OCI-LY1 (cell line): Measurements from ENCODE around the gene USP19.

Experiments
- H2AFZ ChIP-seq: fragments of 200-600 bp; sonication (generic), shearing (Covaris generic); 2 replicates; pipeline ENCODE4 v1.6.0; 2014; ENCODE audit warnings: antibody characterized with exemption, mild to moderate bottlenecking, low read length
- H3F3A ChIP-seq: fragments of 200-600 bp; sonication (generic), shearing (Covaris generic); 2 replicates; pipeline ENCODE4 v1.6.0; 2014; ENCODE audit warnings: mild to moderate bottlenecking, antibody characterized with exemption, low read length, moderate library complexity; ENCODE audit not compliant: insufficient read depth
- H3K27ac ChIP-seq: fragments of 200-600 bp; sonication (generic); 2 replicates; pipeline ENCODE4 v1.5.1; 2014; ENCODE audit warnings: low read length, mixed run types, mild to moderate bottlenecking, low read depth; ENCODE audit not compliant: poor library complexity, severe bottlenecking
- H3K27me3 ChIP-seq: fragments of 200-600 bp; sonication (generic); 2 replicates; pipeline ENCODE4 v1.6.0; 2014; ENCODE audit warnings: antibody characterized with exemption, mild to moderate bottlenecking, low read length, moderate library complexity; ENCODE audit not compliant: insufficient read depth
- H3K36me3 ChIP-seq: fragments of 200-600 bp; sonication (generic); 2 replicates; pipeline ENCODE4 v1.6.1; 2014; ENCODE audit warnings: mild to moderate bottlenecking, antibody characterized with exemption, low read length, moderate library complexity, mixed read lengths; ENCODE audit not compliant: insufficient read depth
- H3K4me1 ChIP-seq: fragments of 200-600 bp; sonication (generic); 2 replicates; pipeline ENCODE4 v1.5.1; 2014; ENCODE audit warnings: mild to moderate bottlenecking, low read length, moderate library complexity; ENCODE audit not compliant: insufficient read depth, severe bottlenecking
- H3K4me2 ChIP-seq: fragments of 200-600 bp; sonication (generic), shearing (Covaris generic); 2 replicates; pipeline ENCODE4 v1.6.1; 2014; ENCODE audit warnings: low read length
- H3K4me3 ChIP-seq: fragments of 200-600 bp; sonication (generic); 2 replicates; pipeline ENCODE4 v1.5.1; 2014; ENCODE audit warnings: low read length, low read depth, mild to moderate bottlenecking, mixed read lengths; ENCODE audit not compliant: poor library complexity, severe bottlenecking
- H3K79me2 ChIP-seq: fragments of 200-600 bp; shearing (Covaris generic); 2 replicates; pipeline ENCODE4 v1.6.1; 2016; ENCODE audit warnings: mixed run types, low read length, mixed read lengths; ENCODE audit not compliant: insufficient read depth
- H3K9ac ChIP-seq: fragments of 200-600 bp; sonication (generic), shearing (Covaris generic); 2 replicates; pipeline ENCODE4 v1.6.1; 2014; ENCODE audit warnings: mild to moderate bottlenecking, low read length, mixed read lengths
- H3K9me2 ChIP-seq: fragments of 200-600 bp; sonication (generic), shearing (Covaris generic); 2 replicates; pipeline ENCODE4 v1.6.1; 2014; ENCODE audit warnings: low read depth, mild to moderate bottlenecking, low read length, mixed read lengths
- H3K9me3 ChIP-seq: fragments of 200-600 bp; shearing (Covaris generic); 2 replicates; pipeline ENCODE4 v1.6.1; 2014; ENCODE audit warnings: low read length, mixed read lengths
- H4K20me1 ChIP-seq: fragments of 200-600 bp; sonication (generic), shearing (Covaris generic); 2 replicates; pipeline ENCODE4 v1.6.0; 2016; ENCODE audit warnings: mild to moderate bottlenecking, low read length; ENCODE audit not compliant: insufficient read depth
- CTCF ChIP-seq: fragments of 200-600 bp; sonication (generic), shearing (Covaris generic); IDR thresholded peaks from 2 replicates; pipeline ENCODE4 v1.5.1; 2017; ENCODE audit warnings: mild to moderate bottlenecking, antibody characterized with exemption, low read length, moderate library complexity, mixed read lengths
- EZH2 ChIP-seq: fragments of 200-600 bp; sonication (generic), shearing (Covaris generic); IDR thresholded peaks from 2 replicates; pipeline ENCODE4 v1.8.0; 2017; ENCODE audit warnings: borderline replicate concordance, mixed run types, mild to moderate bottlenecking, antibody characterized with exemption, low read length, moderate library complexity, mixed read lengths

The USP19 gene, protein sequence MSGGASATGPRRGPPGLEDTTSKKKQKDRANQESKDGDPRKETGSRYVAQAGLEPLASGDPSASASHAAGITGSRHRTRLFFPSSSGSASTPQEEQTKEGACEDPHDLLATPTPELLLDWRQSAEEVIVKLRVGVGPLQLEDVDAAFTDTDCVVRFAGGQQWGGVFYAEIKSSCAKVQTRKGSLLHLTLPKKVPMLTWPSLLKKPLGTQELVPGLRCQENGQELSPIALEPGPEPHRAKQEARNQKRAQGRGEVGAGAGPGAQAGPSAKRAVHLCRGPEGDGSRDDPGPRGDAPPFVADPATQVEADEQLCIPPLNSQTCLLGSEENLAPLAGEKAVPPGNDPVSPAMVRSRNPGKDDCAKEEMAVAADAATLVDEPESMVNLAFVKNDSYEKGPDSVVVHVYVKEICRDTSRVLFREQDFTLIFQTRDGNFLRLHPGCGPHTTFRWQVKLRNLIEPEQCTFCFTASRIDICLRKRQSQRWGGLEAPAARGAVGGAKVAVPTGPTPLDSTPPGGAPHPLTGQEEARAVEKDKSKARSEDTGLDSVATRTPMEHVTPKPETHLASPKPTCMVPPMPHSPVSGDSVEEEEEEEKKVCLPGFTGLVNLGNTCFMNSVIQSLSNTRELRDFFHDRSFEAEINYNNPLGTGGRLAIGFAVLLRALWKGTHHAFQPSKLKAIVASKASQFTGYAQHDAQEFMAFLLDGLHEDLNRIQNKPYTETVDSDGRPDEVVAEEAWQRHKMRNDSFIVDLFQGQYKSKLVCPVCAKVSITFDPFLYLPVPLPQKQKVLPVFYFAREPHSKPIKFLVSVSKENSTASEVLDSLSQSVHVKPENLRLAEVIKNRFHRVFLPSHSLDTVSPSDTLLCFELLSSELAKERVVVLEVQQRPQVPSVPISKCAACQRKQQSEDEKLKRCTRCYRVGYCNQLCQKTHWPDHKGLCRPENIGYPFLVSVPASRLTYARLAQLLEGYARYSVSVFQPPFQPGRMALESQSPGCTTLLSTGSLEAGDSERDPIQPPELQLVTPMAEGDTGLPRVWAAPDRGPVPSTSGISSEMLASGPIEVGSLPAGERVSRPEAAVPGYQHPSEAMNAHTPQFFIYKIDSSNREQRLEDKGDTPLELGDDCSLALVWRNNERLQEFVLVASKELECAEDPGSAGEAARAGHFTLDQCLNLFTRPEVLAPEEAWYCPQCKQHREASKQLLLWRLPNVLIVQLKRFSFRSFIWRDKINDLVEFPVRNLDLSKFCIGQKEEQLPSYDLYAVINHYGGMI (N-terminal part only)

GRCh38 chr3:49120438-49121131, at the start of gene USP19:
Gene USP19, minus strand, starts transcription at chr3:49120823. Its CDS starts 1,678 bp downstream, at chr3:49119145.
- H2AFZ ChIP-seq = no peak within 1 kb of the TSS
- peaks cover 38% of the 10 kb centered on the region for H3K36me3 ChIP-seq

DNA sequence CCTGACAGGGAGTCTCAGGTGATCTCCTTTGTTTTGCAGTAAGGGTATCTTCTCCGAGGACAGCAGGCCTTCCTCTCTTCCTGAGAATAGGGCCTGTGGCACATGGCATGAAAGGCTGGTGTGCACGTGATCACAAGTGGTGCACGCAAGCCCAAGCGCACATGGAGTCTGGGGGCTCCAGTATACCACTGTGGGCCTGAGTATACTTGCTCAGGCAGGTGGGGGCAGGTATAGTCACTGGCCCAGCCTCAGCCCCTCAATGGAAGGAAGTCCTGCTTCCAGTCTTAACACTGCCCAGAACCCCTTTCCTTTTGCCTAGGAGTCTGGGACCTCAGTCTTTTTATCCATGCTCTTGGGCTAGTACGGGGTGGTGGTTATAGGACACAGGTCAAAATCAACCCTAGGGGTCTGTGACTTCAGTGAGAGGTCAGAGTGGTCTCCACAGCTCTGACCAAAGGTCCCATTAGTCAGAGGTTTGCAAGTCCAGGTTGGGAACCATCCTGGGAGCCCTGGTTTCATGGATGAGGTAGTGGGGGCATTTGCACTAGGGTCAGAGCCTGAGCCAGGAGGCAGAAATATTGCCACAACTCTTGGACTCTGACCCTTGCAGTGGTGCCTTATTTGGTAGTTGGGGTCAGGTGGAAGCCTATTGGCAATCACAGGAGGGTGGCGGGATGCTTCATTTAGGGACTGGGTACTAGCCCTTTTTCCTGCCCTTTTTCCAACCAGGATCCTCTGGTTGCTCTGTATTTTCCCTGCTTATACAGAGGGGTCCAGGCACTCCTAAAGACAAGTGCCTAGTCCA, 46.3 kb upstream of the USP19 start:
- Histone ChIP-seq H3K36me3 (peaks cover 25% of the 10 kb centered on the region), H3K9ac (peak overlapping the region; percentile 87), H3K4me2 (peak overlapping the region; percentile 94), H3K27ac (peak overlapping the region; percentile 42), H3K9me3 (no peaks in the 10 kb centered on the region), H3K27me3 (no peaks in the 10 kb centered on the region), H3K4me1 (peaks cover 30% of the 10 kb centered on the region), H2AFZ (peak overlapping the region; percentile 68; the same call in 1 of the 2 replicates), H3K9me2 (no peaks in the 10 kb centered on the region), H3K4me3 (peak overlapping the region; percentile 95), H4K20me1 (no peaks in the 10 kb centered on the region), H3K79me2 (peaks cover 10% of the 10 kb centered on the region), H3F3A (no peaks in the 10 kb centered on the region)
- TF ChIP-seq EZH2 = no peak
- TF ChIP-seq CTCF = no peak

More at GRCh38 chr3:49120438-49121131, at the start of gene USP19:
- H3K4me2 ChIP-seq = peak within 1 kb of the TSS; percentile 99
- peak within 1 kb of the TSS; percentile 87 for H3K9ac ChIP-seq
- no peaks in the 10 kb centered on the region for H3K27me3 ChIP-seq
- H3F3A ChIP-seq = no peaks in the 10 kb centered on the region
- TF ChIP-seq EZH2 = no peak
- no peak for TF ChIP-seq CTCF
- H3K27ac ChIP-seq = peak within 1 kb of the TSS; percentile 76
- no peaks in the 10 kb centered on the region for H3K79me2 ChIP-seq
- H3K9me3 ChIP-seq = no peaks in the 10 kb centered on the region
- no peaks in the 10 kb centered on the region for H4K20me1 ChIP-seq
- H3K4me1 ChIP-seq = peaks cover 20% of the 10 kb centered on the region
- peak within 1 kb of the TSS; percentile 85 for H3K4me3 ChIP-seq
- no peaks in the 10 kb centered on the region for H3K9me2 ChIP-seq
